Endothelial cell of umbilical vein (primary cell): ENCODE measurements around the gene ASMT. TPM values are rescaled to one million over a fixed set of nuclear protein-coding genes. Genes with fewer than 3 reads are reported as not detected.

ENCODE experiments used
- BruUV-seq: library from RNA; stranded (reverse); fragments of 400-500 nt; replicated peaks from 2 replicates; lab custom pipeline; 2021; lab: Mats Ljungman, UMichigan
- CTCF ChIA-PET: fragments of 300-600, 350-600 bp; sonication (Branson Sonifier 250); formaldehyde crosslinking; loops from one replicate; lab custom pipeline; 2021; ENCODE audit warnings: antibody characterized with exemption, inconsistent platforms; lab: Charles Lee
- POLR2A ChIA-PET: fragments of 300-600, 350-600 bp; sonication (Branson Sonifier 250); formaldehyde crosslinking; loops from one replicate; lab custom pipeline; 2021; ENCODE audit warnings: antibody characterized with exemption, inconsistent platforms; lab: Charles Lee
- DNase-seq: peaks from one replicate; pipeline ENCODE4 v3.0.0-alpha.2; 2011; ENCODE audit warnings: low read depth, low spot score
- FAIRE-seq: peaks from 2 replicates; lab custom pipeline; 2011; peaks lifted over from hg19 to GRCh38; lab: Jason Lieb, UNC
- H2AFZ ChIP-seq: 2 replicates; pipeline ENCODE4 v1.6.0; 2012; ENCODE audit warnings: low read depth, low read length, control low read depth, inconsistent platforms
- H3K27ac ChIP-seq: 2 replicates; pipeline ENCODE4 v1.5.1; 2011; ENCODE audit warnings: low read depth, mild to moderate bottlenecking, control low read depth, low read length, moderate library complexity; ENCODE audit not compliant: insufficient read depth
- H3K27me3 ChIP-seq, 2 experiments: 2 replicates each; pipeline versions ENCODE4 v1.6.0 to v1.6.1; 2011; ENCODE audit warnings: low read length in 2 of 2, mixed read lengths in 1 of 2; ENCODE audit not compliant: control insufficient read depth in 2 of 2, insufficient read depth in 2 of 2
- H3K36me3 ChIP-seq, 2 experiments: 2 replicates in 1 of 2; 3 replicates in 1 of 2; pipeline ENCODE4 v1.5.1; 2011; ENCODE audit warnings: low read length in 2 of 2, mild to moderate bottlenecking in 1 of 2, moderate library complexity in 1 of 2; ENCODE audit not compliant: control insufficient read depth in 2 of 2, insufficient read depth in 2 of 2; ENCODE audit errors: extremely low read depth in 1 of 2
- H3K4me1 ChIP-seq: 3 replicates; pipeline ENCODE4 v1.5.1; 2011; ENCODE audit warnings: mild to moderate bottlenecking, low read length; ENCODE audit not compliant: control insufficient read depth, insufficient read depth; ENCODE audit errors: extremely low read depth
- H3K4me2 ChIP-seq: 2 replicates; pipeline ENCODE4 v1.6.1; 2011; ENCODE audit warnings: low read length, control low read depth, mixed read lengths; ENCODE audit not compliant: insufficient read depth
- H3K4me3 ChIP-seq, 3 experiments: fragments of 200-600 bp in 1 of 3; sonication (generic), shearing (Covaris generic) in 1 of 3; replicated peaks in 1 of 3; 2 replicates each; pipeline ENCODE4 v1.5.1; 2011 to 2016; ENCODE audit warnings: control low read depth in 3 of 3, low read length in 3 of 3, mild to moderate bottlenecking in 2 of 3, inconsistent platforms in 1 of 3, low read depth in 1 of 3, moderate library complexity in 1 of 3; ENCODE audit not compliant: insufficient read depth in 1 of 3
- H3K79me2 ChIP-seq: 2 replicates; pipeline ENCODE4 v1.6.0; 2012; ENCODE audit warnings: low read length, inconsistent platforms; ENCODE audit not compliant: control insufficient read depth, insufficient read depth
- H3K9ac ChIP-seq: replicated peaks from 2 replicates; pipeline ENCODE3; 2011; ENCODE audit warnings: low read length, control low read depth; ENCODE audit not compliant: insufficient read depth; ENCODE audit errors: extremely low read depth
- H3K9me1 ChIP-seq: replicated peaks from 3 replicates; pipeline ENCODE4 v1.6.0; 2011; ENCODE audit warnings: mild to moderate bottlenecking, low read length; ENCODE audit not compliant: control insufficient read depth, insufficient read depth; ENCODE audit errors: extremely low read depth
- H3K9me3 ChIP-seq: replicated peaks from 2 replicates; pipeline ENCODE4 v1.5.1; 2012; ENCODE audit warnings: low read length, inconsistent platforms; ENCODE audit not compliant: control insufficient read depth, insufficient read depth
- H4K20me1 ChIP-seq: replicated peaks from 2 replicates; pipeline ENCODE3; 2011; ENCODE audit warnings: mild to moderate bottlenecking, low read length; ENCODE audit not compliant: control insufficient read depth, insufficient read depth; ENCODE audit errors: extremely low read depth
- CTCF ChIP-seq, 2 donors: IDR thresholded peaks; 1 replicate in 1 of 2; 2 replicates in 1 of 2; pipeline ENCODE4 v1.5.1; 2011; ENCODE audit warnings: low read length in 2 of 2, mild to moderate bottlenecking in 2 of 2, moderate library complexity in 2 of 2, control low read depth in 1 of 2, inconsistent platforms in 1 of 2, low read depth in 1 of 2; ENCODE audit not compliant: insufficient read depth in 1 of 2; ENCODE audit errors: extremely low read depth in 1 of 2
- EZH2 ChIP-seq: IDR thresholded peaks from 2 replicates; pipeline ENCODE4 v1.6.1; 2012; ENCODE audit warnings: borderline replicate concordance, low read depth, mild to moderate bottlenecking, moderate library complexity, low read length, inconsistent platforms; ENCODE audit not compliant: severe bottlenecking
- FOS ChIP-seq: IDR thresholded peaks from 2 replicates; pipeline ENCODE4 v1.6.1; 2011; ENCODE audit warnings: mild to moderate bottlenecking, low read length, moderate library complexity, borderline replicate concordance; ENCODE audit not compliant: insufficient read depth
- GATA2 ChIP-seq: IDR thresholded peaks from 2 replicates; pipeline ENCODE4 v1.7.0; 2011; ENCODE audit warnings: low read depth, mild to moderate bottlenecking, moderate library complexity, mixed read lengths, low read length; ENCODE audit not compliant: insufficient read length, insufficient read depth
- JUN ChIP-seq: IDR thresholded peaks from 2 replicates; pipeline ENCODE4 v1.6.1; 2011; ENCODE audit warnings: borderline replicate concordance, low read depth; ENCODE audit not compliant: insufficient read length, insufficient read depth
- MAX ChIP-seq: IDR thresholded peaks from 2 replicates; pipeline ENCODE4 v1.6.1; 2011; ENCODE audit not compliant: insufficient read depth, insufficient read length
- MYC ChIP-seq: IDR thresholded peaks from one replicate; pipeline ENCODE4 v1.6.1; 2011; ENCODE audit warnings: mild to moderate bottlenecking, low read depth, low read length
- POLR2A ChIP-seq: IDR thresholded peaks from 2 replicates; pipeline ENCODE4 v1.6.1; 2012; ENCODE audit warnings: low read depth, mild to moderate bottlenecking, control low read depth, low read length
- POLR2AphosphoS5 ChIP-seq: IDR thresholded peaks from 2 replicates; pipeline ENCODE4 v1.6.1; 2012; ENCODE audit warnings: low read depth, mild to moderate bottlenecking, control low read depth, low read length, moderate library complexity; ENCODE audit not compliant: insufficient read depth
- dilution Hi-C: fragments of 300-500 bp; cut with MboI; formaldehyde crosslinking; loops from one replicate; pipeline ENCODE4 v1.15.0; 2019; ENCODE audit warnings: low sequenced_read_pairs; ENCODE audit not compliant: extremely low pct_ligation_motif_present
- intact Hi-C: fragments of 100-400 bp; cut with micrococcal nuclease; formaldehyde crosslinking; loops from one replicate; pipeline ENCODE4 v1.10.0; 2022
- polyA plus RNA-seq, 4 experiments: library from polyadenylated mRNA; depleted of rRNA in 3 of 4; stranded (reverse) in 3 of 4; unstranded in 1 of 4; fragments of >200 nt; gene quantifications; 2 replicates each; pipeline versions ENCODE4 v1.2.1 to v1.2.3, GENCODE V29; 2011 to 2012; ENCODE audit warnings: missing spikeins in 1 of 4
- total RNA-seq: library from RNA; stranded (reverse); gene quantifications from 2 replicates; pipeline ENCODE4 v1.2.3, GENCODE V29; 2021

Gene ASMT
- total and polyA plus RNA-seq, 2 donors (not counting 3 experiments of a cell fraction or from before 2014, with no cell fraction given): not detected

- Histone ChIP-seq H3K4me1 (peaks cover 8% of the 10 kb centered on the region), H3K27me3 (no peaks in the 10 kb centered on the region), H3K36me3 (no peaks in the 10 kb centered on the region), H4K20me1 (no peaks in the 10 kb centered on the region), H2AFZ (no peak overlapping the region), H3K4me3 (no peak overlapping the region), H3K9me3 (no peaks in the 10 kb centered on the region), H3K79me2 (no peaks in the 10 kb centered on the region), H3K27ac (no peak overlapping the region), H3K9ac (no peak overlapping the region), H3K9me1 (no peaks in the 10 kb centered on the region), H3K4me2 (no peak overlapping the region)
- TF ChIP-seq MYC (no peak), POLR2A (no peak), POLR2AphosphoS5 (no peak), JUN (no peak), EZH2 (no peak), CTCF (IDR thresholded peaks at IDR 0.05; ENCODE audit: extremely low read depth in 1 of 2, insufficient read depth in 1 of 2, low read depth in 1 of 2, low read length in 2 of 2) (no peak), MAX (no peak), GATA2 (no peak), FOS (no peak)
- POLR2A ChIA-PET: no interaction called here
- no TSS peak for BruUV-seq
- dilution Hi-C loops (loop anchor here (25.0 kb wide), 1 partner anchor 931 kb away; no protein-coding TSS in a partner anchor), intact Hi-C loops (no loop called here)
- CTCF ChIA-PET: no interaction called here
- DNase-seq (no peak), FAIRE-seq (no peak)
Observed at GRCh38 chrX:1656379-1656778, 41.5 kb downstream of the ASMT start.
